Measurements from ENCODE around the gene CBX4.

GRCh38 chr17:79784353-79785016, 54.8 kb downstream of the CBX4 start:
- TF ChIP-seq SIN3A (IDR thresholded peaks at IDR 0.05; ENCODE audit: borderline replicate concordance, low read depth, low read length) = no peak
- TF ChIP-seq NRF1 (IDR thresholded peaks at IDR 0.05; ENCODE audit: low read depth, low read length) = no peak
- TF ChIP-seq MAX (IDR thresholded peaks at IDR 0.05; ENCODE audit: low read depth) = no peak
- TF ChIP-seq POLR2AphosphoS5 (IDR thresholded peaks at IDR 0.05; ENCODE audit: low read depth, low read length) = no peak
- no peak for TF ChIP-seq TAF1 (IDR thresholded peaks at IDR 0.05; ENCODE audit: borderline replicate concordance, low read depth, low read length)

Data from SK-N-SH (cell line).